ENCODE results near the gene SELENON. TPM values are rescaled to one million over a fixed set of nuclear protein-coding genes. Genes with fewer than 3 reads are reported as not detected.

The SELENON gene
- total and polyA plus RNA-seq, 9 of the 15 experiments (the other 6 are each of a cell fraction or from before 2014, with no cell fraction given): 0.43 to 26.7 (median 7.0) TPM

DNA sequence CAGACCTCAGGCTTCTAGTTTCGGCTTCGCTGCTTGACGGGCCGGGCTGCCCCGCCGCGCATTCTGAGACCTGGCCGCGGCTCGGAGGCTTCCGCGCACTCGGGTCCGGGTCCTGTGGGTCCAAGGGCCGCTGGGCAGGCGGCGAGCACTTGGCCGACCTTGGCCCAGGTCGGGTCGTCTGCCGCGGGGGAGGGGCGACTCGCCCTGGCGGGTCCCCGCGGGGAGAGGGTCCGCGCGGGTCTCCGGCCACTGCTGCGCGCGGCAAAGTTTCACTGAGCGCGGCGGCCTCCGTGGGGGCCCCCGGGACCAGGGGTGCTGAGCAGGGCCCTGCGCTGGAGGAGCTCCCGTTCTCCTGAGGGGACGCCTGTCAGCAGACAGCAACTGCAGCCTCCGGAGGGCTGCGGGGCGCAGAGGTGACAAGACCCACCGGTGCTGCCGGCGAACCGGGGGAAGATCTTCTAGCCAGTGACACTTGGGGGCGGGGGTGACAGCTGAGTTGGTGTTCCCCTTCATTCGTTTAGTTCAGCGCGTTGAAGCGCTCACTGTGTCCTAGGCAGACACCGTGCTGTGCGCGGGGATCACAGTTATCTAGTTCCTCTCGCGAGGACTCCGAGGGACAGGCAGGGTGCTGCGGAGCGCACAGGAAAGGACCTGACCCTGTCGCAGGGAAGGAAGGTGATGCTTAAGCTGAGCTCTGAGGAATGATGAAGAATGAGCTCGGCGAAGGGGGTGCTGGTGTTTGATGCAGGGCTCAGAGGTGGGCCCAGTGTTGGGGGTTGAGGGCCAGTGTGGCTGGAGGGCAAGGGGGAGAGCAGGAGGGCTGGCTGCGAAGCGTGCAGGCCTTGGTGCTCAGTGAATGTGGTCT is 20.5 kb downstream of the SELENON start (continued):
- 0 out of 2 replicates have a peak, but pooled peaks have one; percentile 28 for TF ChIP-seq EHMT2 (IDR thresholded peaks at IDR 0.05)
- TF ChIP-seq ZBTB1 (CRISPR knock-in tag; IDR thresholded peaks at IDR 0.05; ENCODE audit: borderline replicate concordance, low read depth): no peak; the same call in 1 of the 2 replicates
- no peak for TF ChIP-seq TFAM (CRISPR knock-in tag; conservative IDR thresholded peaks at IDR 0.05)
- no peak for TF ChIP-seq PTRF (tag; IDR thresholded peaks at IDR 0.05)
- TF ChIP-seq ZNF75A (CRISPR knock-in tag; IDR thresholded peaks at IDR 0.05): no peak
- TF ChIP-seq MCM3 (IDR thresholded peaks at IDR 0.05): no peak
- TF ChIP-seq, protein P1, sequence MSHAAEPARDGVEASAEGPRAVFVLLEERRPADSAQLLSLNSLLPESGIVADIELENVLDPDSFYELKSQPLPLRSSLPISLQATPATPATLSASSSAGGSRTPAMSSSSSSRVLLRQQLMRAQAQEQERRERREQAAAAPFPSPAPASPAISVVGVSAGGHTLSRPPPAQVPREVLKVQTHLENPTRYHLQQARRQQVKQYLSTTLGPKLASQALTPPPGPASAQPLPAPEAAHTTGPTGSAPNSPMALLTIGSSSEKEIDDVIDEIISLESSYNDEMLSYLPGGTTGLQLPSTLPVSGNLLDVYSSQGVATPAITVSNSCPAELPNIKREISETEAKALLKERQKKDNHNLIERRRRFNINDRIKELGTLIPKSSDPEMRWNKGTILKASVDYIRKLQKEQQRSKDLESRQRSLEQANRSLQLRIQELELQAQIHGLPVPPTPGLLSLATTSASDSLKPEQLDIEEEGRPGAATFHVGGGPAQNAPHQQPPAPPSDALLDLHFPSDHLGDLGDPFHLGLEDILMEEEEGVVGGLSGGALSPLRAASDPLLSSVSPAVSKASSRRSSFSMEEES (CRISPR knock-in tag; IDR thresholded peaks at IDR 0.05): no peak
- no peak for TF ChIP-seq SRSF9 (IDR thresholded peaks at IDR 0.05; ENCODE audit: borderline replicate concordance, low read depth, low read length)
- TF ChIP-seq MXI1 (IDR thresholded peaks at IDR 0.05; ENCODE audit: low read depth, low read length): no peak
- peak; percentile 70; the same call in 1 of the 2 replicates for TF ChIP-seq NR1H2 (CRISPR knock-in tag; IDR thresholded peaks at IDR 0.05)
- TF ChIP-seq RBFOX2 (IDR thresholded peaks at IDR 0.05; ENCODE audit: low read depth, low read length): peak; percentile 91
- TF ChIP-seq MTA3 (IDR thresholded peaks at IDR 0.05; ENCODE audit: borderline replicate concordance): no peak
- peak; percentile 82 for TF ChIP-seq ELF4 (CRISPR knock-in tag; IDR thresholded peaks at IDR 0.05)
- no peak; a peak in 1 of 4 replicates for TF ChIP-seq SRF (CRISPR knock-in tag; IDR thresholded peaks at IDR 0.05)
- TF ChIP-seq HDAC8 (tag; IDR thresholded peaks at IDR 0.05): no peak; the same call in 1 of the 2 replicates
- TF ChIP-seq ZNF583 (CRISPR knock-in tag; IDR thresholded peaks at IDR 0.05): no peak; the same call in 1 of the 2 replicates
- TF ChIP-seq SMARCA5 (IDR thresholded peaks at IDR 0.05): peak; percentile 24; the same call in 1 of the 2 replicates
- TF ChIP-seq ZNF224 (CRISPR knock-in tag; IDR thresholded peaks at IDR 0.05): no peak
- TF ChIP-seq ZNF79 (CRISPR knock-in tag; IDR thresholded peaks at IDR 0.05; ENCODE audit: low read depth): no peak
- TF ChIP-seq ZNF384 (IDR thresholded peaks at IDR 0.05; ENCODE audit: low read depth, low read length): no peak
- TF ChIP-seq BDP1 (IDR thresholded peaks at IDR 0.05; ENCODE audit: insufficient read depth, insufficient read length): no peak
- no peak for TF ChIP-seq HMG20A (CRISPR knock-in tag; conservative IDR thresholded peaks at IDR 0.05)
- TF ChIP-seq ZNF311 (CRISPR knock-in tag; IDR thresholded peaks at IDR 0.05): no peak
- TF ChIP-seq, protein P2, sequence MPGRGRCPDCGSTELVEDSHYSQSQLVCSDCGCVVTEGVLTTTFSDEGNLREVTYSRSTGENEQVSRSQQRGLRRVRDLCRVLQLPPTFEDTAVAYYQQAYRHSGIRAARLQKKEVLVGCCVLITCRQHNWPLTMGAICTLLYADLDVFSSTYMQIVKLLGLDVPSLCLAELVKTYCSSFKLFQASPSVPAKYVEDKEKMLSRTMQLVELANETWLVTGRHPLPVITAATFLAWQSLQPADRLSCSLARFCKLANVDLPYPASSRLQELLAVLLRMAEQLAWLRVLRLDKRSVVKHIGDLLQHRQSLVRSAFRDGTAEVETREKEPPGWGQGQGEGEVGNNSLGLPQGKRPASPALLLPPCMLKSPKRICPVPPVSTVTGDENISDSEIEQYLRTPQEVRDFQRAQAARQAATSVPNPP (IDR thresholded peaks at IDR 0.05; ENCODE audit: borderline replicate concordance, insufficient read depth, insufficient read length): no peak
- TF ChIP-seq CHD2 (IDR thresholded peaks at IDR 0.05; ENCODE audit: low read depth, low read length): peak; percentile 91
- TF ChIP-seq ZNF134 (CRISPR knock-in tag; conservative IDR thresholded peaks at IDR 0.05): no peak
- TF ChIP-seq LCOR (CRISPR knock-in tag; IDR thresholded peaks at IDR 0.05): peak; percentile 53; the same call in 1 of the 2 replicates

Measured in K562 (cell line).